GOT3 (cell line): ENCODE data around the gene RNF31.
A peak's percentile ranks its signal among the peaks of the same experiment; 100 is the strongest.

Source experiments
- DNase-seq: peaks from one replicate; lab custom pipeline; 2025; ENCODE audit warnings: mixed read lengths; lab: John Stamatoyannopoulos, UW

RNF31 gene

GRCh38 chr14:24137529-24138395 lies 9.5 kb upstream of the RNF31 start:
- no peak for DNase-seq

- DNase-seq, result no peak
Observed at GRCh38 chr14:24138396-24139271, 8.7 kb upstream of the RNF31 start.

GRCh38 chr14:24139272-24139934 lies 7.9 kb upstream of the RNF31 start:
- no peak for DNase-seq

- DNase-seq, result peak; percentile 78
Observed at GRCh38 chr14:24141097-24141880, 6.0 kb upstream of the RNF31 start, which contains the start of gene EMC9. TSS of gene EMC9 (minus strand) at chr14:24141591. CDS start at chr14:24141304, 287 bp downstream.

- no peak for DNase-seq
Observed at GRCh38 chr14:24143511-24143910, 3.8 kb upstream of the RNF31 start.

GRCh38 chr14:24144451-24144850 lies 2.8 kb upstream of the RNF31 start:
- no peak for DNase-seq

- no peak for DNase-seq
Observed at GRCh38 chr14:24145219-24145618, 2.1 kb upstream of the RNF31 start.

- no peak for DNase-seq
Observed at GRCh38 chr14:24145690-24146452, 1.4 kb upstream of the RNF31 start.

GRCh38 chr14:24146453-24146977 lies 783 bp upstream of the RNF31 start, which contains the start of gene PSME2:
TSS of gene PSME2 (minus strand) at chr14:24146610. CDS start at chr14:24146581, 29 bp downstream.
- peak; percentile 77 for DNase-seq

GRCh38 chr14:24147761-24148428 lies 597 bp downstream of the RNF31 start:
- DNase-seq, result no peak

GRCh38 chr14:24149302-24149969 lies 2.1 kb downstream of the RNF31 start:
- no peak for DNase-seq

- no peak for DNase-seq
Observed at GRCh38 chr14:24150061-24150460, 2.8 kb downstream of the RNF31 start.

- no peak for DNase-seq
Observed at GRCh38 chr14:24150567-24150966, 3.3 kb downstream of the RNF31 start.

- no peak for DNase-seq
Observed at GRCh38 chr14:24150993-24151392, 3.7 kb downstream of the RNF31 start.

GRCh38 chr14:24151404-24152080 lies 4.2 kb downstream of the RNF31 start:
- no peak for DNase-seq

- DNase-seq, result no peak
Observed at GRCh38 chr14:24155100-24155499, 7.8 kb downstream of the RNF31 start.

- DNase-seq, result no peak
Observed at GRCh38 chr14:24156840-24157239, 9.5 kb downstream of the RNF31 start.

- DNase-seq, result no peak
Observed at GRCh38 chr14:24157331-24157730, 10.0 kb downstream of the RNF31 start.
